ENCODE measurements around the gene TMEM35B. TPM values are rescaled to one million over a fixed set of nuclear protein-coding genes. Genes with fewer than 3 reads are reported as not detected.
"Not testable (repeated sequence)": the region's sequence is repeated elsewhere in the genome, so short reads cannot be mapped to it uniquely, and the experiment has no call there.

The TMEM35B gene
- total RNA-seq, 2 donors from 2014 or later: 27.1 to 29.8 TPM

DNA sequence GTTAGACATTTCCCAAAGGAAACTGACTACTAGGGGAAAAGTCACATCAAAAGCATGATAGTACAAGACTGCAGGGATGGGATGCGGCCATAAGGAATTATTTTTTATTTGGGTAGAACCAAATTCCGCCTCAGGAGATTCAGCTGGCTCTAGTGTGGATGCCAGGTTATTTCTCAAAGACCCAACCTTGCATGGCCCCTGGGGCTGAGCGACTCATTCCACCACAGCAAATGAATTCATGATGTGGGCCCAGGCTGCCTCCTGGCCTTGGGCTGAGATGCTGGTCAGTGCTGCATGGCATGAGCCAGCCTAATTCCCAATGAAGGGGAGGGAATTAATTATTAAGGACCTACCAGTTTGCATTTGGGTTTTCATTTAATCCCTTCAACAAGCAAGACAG lies 11.8 kb downstream of the TMEM35B start:
- DNase-seq (no peak), ATAC-seq (replicated peaks in 1 of 2) (no peak)
- no peak overlapping the region for H3K27ac Mint-ChIP-seq
- no peaks in the 10 kb centered on the region for H3K4me1 Mint-ChIP-seq (ENCODE audit: low read depth)
- H3K36me3 Mint-ChIP-seq (ENCODE audit: insufficient read depth in 2 of 2): peaks cover 3 to 4% of the 10 kb centered on the region in 2 donors
- H3K27me3 Mint-ChIP-seq (ENCODE audit: low read depth): no peaks in the 10 kb centered on the region
- peaks cover 0 to 2% of the 10 kb centered on the region in 2 donors for H3K9me3 Mint-ChIP-seq
- H3K4me3 Mint-ChIP-seq: no peak overlapping the region

DNA sequence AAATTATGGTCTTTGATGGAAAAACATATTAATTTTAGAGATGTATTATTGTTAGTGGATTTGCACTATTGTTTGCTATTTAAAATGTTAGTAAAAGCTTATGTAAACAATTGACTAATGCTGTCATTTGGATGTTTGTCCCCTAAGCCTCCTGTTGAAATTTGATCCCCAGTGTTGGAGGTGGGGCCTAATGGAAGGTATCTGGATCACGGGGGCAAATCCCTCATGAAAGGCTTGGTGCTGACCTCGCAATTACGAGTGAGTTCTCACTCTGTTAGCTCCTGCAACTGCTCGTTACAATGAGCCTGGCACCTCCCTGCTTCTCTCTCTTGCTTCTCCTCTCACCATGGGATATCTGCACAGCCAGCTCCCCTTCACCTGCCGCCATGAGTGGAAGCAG lies 14.3 kb downstream of the TMEM35B start:
- no peaks in the 10 kb centered on the region for H3K4me1 Mint-ChIP-seq (ENCODE audit: low read depth)
- peaks cover 0 to 2% of the 10 kb centered on the region in 2 donors for H3K9me3 Mint-ChIP-seq
- no peak for DNase-seq
- H3K36me3 Mint-ChIP-seq (ENCODE audit: insufficient read depth in 2 of 2): peaks cover 2 to 3% of the 10 kb centered on the region in 2 donors
- no peaks in the 10 kb centered on the region for H3K27me3 Mint-ChIP-seq (ENCODE audit: low read depth)
- H3K4me3 Mint-ChIP-seq: no peak overlapping the region
- H3K27ac Mint-ChIP-seq: no peak overlapping the region
- no peak for ATAC-seq (replicated peaks in 1 of 2)

DNA sequence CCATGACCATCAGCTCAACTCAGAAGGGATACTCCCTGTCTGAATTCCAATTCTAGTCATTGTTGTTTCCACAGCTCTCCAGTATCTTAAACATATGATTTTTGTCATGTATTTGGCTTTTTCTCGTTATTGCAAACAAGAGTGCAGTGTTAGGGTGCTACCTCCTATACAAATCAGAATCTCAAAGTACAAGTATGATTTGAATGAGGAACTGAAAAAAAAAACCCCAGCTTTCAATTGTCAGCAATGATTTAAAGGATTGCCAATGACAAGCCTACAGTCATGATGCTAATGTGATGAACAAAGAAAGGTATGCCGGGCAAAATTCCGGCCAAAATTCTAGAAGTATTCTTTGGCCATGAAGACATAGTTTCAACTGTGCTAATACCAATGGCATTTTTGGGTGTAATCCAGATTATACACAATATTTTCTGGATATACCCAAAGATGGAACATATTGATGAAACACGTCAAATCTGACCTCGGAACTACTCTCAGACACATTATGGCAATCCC lies 14.9 kb downstream of the TMEM35B start:
- Mint-ChIP-seq H3K4me1 (ENCODE audit: low read depth) (no peaks in the 10 kb centered on the region), H3K27me3 (ENCODE audit: low read depth) (no peaks in the 10 kb centered on the region), H3K36me3 (ENCODE audit: insufficient read depth in 2 of 2) (peaks cover 0 to 1% of the 10 kb centered on the region in 2 donors), H3K27ac (no peak overlapping the region), H3K4me3 (no peak overlapping the region), H3K9me3 (peaks cover 0 to 2% of the 10 kb centered on the region in 2 donors)
- ATAC-seq (replicated peaks in 1 of 2) (no peak), DNase-seq (no peak)

DNA sequence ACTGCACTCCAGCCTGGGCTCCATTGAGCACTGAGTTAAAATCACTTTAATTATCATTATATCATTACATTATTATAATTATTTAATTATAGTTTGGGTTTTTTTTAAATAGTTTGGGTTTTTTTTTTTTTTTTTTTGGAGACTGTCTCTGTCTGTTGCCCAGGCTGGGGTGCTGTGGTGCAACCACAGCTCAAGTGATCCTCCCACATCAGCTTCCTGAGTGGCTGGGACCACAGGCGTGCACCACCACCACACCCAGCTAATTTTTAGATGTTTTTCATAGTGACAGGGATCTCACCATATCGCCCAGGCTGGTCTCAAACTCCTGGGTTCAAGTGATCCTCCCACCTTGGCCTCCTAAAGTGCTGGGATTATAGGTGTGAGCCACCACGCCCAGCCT lies 16.9 kb downstream of the TMEM35B start:
- H3K27ac Mint-ChIP-seq; H3K27me3 Mint-ChIP-seq (ENCODE audit: low read depth); DNase-seq; ATAC-seq (replicated peaks in 1 of 2); H3K36me3 Mint-ChIP-seq (ENCODE audit: insufficient read depth in 2 of 2); H3K9me3 Mint-ChIP-seq; H3K4me1 Mint-ChIP-seq (ENCODE audit: low read depth); H3K4me3 Mint-ChIP-seq: not testable (repeated sequence)

DNA sequence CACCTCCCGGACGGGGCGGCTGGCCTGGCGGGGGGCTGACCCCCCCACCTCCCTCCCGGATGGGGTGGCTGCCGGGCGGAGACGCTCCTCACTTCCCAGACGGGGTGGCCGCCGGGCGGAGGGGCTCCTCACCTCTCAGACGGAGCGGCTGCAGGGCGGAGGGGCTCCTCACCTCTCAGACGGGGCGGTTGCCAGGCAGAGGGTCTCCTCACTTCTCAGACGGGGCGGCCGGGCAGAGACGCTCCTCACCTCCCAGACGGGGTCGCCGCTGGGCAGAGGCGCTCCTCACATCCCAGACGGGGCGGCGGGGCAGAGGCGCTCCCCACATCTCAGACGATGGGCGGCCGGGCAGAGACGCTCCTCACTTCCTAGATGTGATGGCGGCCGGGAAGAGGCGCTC lies 17.5 kb downstream of the TMEM35B start:
- not testable (repeated sequence) for H3K27me3 Mint-ChIP-seq (ENCODE audit: low read depth); H3K27ac Mint-ChIP-seq; H3K9me3 Mint-ChIP-seq; H3K36me3 Mint-ChIP-seq (ENCODE audit: insufficient read depth in 2 of 2); H3K4me1 Mint-ChIP-seq (ENCODE audit: low read depth); H3K4me3 Mint-ChIP-seq; ATAC-seq (replicated peaks in 1 of 2); DNase-seq

DNA sequence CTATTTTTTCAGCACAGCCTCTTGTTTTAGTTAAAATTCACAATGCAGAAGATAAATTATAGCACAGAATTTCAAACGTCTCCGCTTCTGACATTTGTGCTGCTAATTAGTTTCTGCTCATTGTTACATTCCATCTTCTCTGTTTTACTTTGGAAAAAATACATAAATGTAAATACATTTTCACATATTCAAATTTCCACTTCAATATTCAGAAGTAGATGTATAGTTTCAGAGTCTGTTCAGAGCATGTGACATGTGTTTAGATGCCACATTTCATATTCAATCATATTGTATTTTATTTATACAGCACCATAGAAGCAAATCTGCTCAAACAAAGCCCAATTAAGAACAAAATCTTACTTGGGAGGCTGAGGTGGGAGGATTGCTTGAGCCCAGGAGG lies 19.6 kb downstream of the TMEM35B start:
- Mint-ChIP-seq H3K27ac (no peak overlapping the region), H3K27me3 (ENCODE audit: low read depth) (no peaks in the 10 kb centered on the region), H3K4me1 (ENCODE audit: low read depth) (no peaks in the 10 kb centered on the region), H3K9me3 (no peaks in the 10 kb centered on the region), H3K36me3 (ENCODE audit: insufficient read depth in 2 of 2) (peaks cover 0 to 1% of the 10 kb centered on the region in 2 donors), H3K4me3 (no peak overlapping the region)
- DNase-seq: no peak
- ATAC-seq (replicated peaks in 1 of 2): no peak

DNA sequence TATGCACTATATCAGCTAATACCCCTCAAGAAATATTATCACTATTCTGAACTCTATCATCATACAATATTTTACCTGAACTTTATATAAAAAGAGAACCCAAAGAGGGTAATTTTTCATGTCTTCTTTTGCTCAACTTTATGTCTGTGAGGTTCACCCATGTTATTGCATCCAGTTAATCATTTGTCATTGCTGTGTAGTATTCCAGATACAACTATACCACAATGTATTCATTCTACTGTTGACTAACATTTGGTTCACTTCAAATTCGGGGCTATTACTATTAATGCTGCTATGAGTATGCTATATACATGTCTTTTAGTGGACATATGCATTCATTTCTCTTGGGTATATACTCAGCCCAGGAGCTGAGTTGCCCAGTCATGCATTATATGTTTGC lies 34.7 kb downstream of the TMEM35B start:
- no peak overlapping the region for H3K27ac Mint-ChIP-seq
- DNase-seq: no peak
- H3K36me3 Mint-ChIP-seq (ENCODE audit: insufficient read depth in 2 of 2): peaks cover 3 to 6% of the 10 kb centered on the region in 2 donors
- peaks cover 0 to 3% of the 10 kb centered on the region in 2 donors for H3K9me3 Mint-ChIP-seq
- no peak for ATAC-seq (replicated peaks in 1 of 2)
- H3K4me3 Mint-ChIP-seq: no peak overlapping the region
- peaks cover 5% of the 10 kb centered on the region for H3K27me3 Mint-ChIP-seq (ENCODE audit: low read depth)
- peaks cover 5% of the 10 kb centered on the region for H3K4me1 Mint-ChIP-seq (ENCODE audit: low read depth)

DNA sequence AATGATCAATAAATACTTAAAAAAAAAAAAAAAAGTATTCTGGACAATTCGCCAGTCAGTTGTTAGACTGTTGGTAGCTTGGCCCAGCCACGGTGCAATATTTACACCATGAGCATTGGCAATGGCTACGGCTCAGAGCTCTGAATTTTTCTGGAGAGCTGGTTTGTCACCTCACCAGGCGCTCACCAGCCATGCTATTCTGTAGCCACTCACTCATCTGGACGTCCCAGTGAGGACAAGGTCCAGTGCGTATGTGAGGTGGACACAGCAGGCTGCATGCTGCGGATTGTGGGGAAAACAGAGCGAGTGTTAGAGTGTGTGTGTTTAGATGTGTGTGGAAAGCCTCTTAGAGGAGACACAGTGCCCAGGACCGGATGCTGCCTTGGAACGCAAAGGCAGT lies 36.4 kb downstream of the TMEM35B start:
- not testable (repeated sequence) for H3K4me1 Mint-ChIP-seq (ENCODE audit: low read depth); H3K9me3 Mint-ChIP-seq; H3K36me3 Mint-ChIP-seq (ENCODE audit: insufficient read depth in 2 of 2); H3K27ac Mint-ChIP-seq; H3K27me3 Mint-ChIP-seq (ENCODE audit: low read depth); ATAC-seq (replicated peaks in 1 of 2); DNase-seq; H3K4me3 Mint-ChIP-seq

DNA sequence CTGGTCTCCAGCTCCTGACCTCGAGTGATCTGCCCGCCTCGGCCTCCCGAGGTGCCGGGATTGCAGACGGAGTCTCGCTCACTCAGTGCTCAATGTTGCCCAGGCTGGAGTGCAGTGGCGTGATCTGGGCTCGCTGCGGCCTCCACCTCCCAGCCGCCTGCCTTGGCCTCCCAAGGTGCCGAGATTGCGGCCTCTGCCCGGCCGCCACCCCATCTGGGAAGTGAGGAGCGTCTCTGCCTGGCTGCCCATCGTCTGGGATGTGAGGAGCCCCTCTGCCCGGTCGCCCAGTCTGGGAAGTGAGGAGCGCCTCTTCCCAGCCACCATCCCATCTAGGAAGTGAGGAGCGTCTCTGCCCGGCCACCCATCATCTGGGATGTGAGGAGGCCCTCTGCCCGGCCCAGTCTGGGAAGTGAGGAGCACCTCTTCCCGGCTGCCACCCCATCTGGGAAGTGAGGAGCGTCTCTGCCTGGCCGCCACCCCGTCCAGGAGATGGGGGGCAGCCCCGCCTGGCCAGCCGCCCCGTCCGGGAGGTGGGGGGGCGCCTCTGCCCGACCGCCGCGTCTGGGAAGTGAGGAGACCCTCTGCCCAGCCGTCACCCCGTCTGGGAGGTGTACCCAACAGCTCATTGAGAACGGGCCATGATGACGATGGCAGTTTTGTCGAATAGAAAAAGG lies 37.4 kb downstream of the TMEM35B start:
- H3K36me3 Mint-ChIP-seq (ENCODE audit: insufficient read depth in 2 of 2); H3K4me1 Mint-ChIP-seq (ENCODE audit: low read depth); ATAC-seq (replicated peaks in 1 of 2); H3K4me3 Mint-ChIP-seq; H3K9me3 Mint-ChIP-seq; H3K27ac Mint-ChIP-seq; DNase-seq: not testable (repeated sequence)
- peaks cover 12% of the 10 kb centered on the region for H3K27me3 Mint-ChIP-seq (ENCODE audit: low read depth)

DNA sequence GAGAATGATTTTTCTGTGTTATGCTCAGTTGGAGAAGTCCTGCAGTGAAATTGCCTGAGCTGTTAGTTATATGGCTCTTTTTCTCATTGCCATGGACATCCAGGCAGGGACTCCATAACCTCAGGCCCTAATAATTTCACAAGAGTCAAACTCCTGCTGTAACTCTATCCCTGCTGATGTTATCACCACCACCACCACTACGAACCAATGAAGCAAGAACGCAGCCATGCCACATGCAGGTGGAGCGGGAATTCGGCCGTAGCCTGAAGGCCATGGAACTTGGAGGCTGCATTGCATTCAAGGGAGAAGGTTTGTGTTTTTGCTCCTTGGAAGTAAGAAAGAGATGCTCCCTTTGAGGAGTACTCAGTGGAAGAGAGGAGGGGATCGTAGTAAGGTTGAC lies 38.9 kb downstream of the TMEM35B start:
- Mint-ChIP-seq H3K36me3 (ENCODE audit: insufficient read depth in 2 of 2) (no peaks in the 10 kb centered on the region), H3K27me3 (ENCODE audit: low read depth) (peaks cover 12% of the 10 kb centered on the region), H3K4me1 (ENCODE audit: low read depth) (no peaks in the 10 kb centered on the region), H3K27ac (no peak overlapping the region), H3K4me3 (no peak overlapping the region), H3K9me3 (no peaks in the 10 kb centered on the region)
- DNase-seq: no peak
- ATAC-seq (replicated peaks in 1 of 2): no peak

DNA sequence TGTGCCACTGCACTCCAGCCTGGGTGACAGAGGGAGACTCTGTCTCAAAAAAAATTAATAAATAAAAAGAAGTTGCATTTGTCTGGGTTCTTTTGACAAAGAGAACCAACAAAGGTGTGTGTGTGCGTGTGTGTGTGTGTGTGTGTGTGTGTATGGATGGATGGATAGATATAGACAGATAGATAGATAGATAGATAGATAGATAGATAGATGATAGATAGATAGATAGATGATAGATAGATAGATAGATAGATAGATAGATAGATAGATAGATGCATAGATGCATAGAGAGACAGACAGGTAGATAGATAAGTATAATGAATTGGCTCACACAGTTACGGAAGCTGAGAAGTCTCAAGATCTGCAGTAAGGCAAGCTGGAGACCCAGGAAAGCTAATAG lies 43.3 kb downstream of the TMEM35B start:
- not testable (repeated sequence) for ATAC-seq (replicated peaks in 1 of 2); H3K27ac Mint-ChIP-seq; DNase-seq; H3K36me3 Mint-ChIP-seq (ENCODE audit: insufficient read depth in 2 of 2); H3K9me3 Mint-ChIP-seq; H3K4me1 Mint-ChIP-seq (ENCODE audit: low read depth); H3K4me3 Mint-ChIP-seq
- peaks cover 13% of the 10 kb centered on the region for H3K27me3 Mint-ChIP-seq (ENCODE audit: low read depth)

Other genes with a start within 250 kb of the TMEM35B start
- gene GJB5, start 230.3 kb downstream of the TMEM35B start, total RNA-seq: not detected
- not detected for gene GJB4, start 225.6 kb downstream of the TMEM35B start, total RNA-seq
- gene GJB3, start 204.1 kb downstream of the TMEM35B start, total RNA-seq: not detected
- under 1 TPM; 0.17 to 0.44 TPM for gene GJA4, start 192.3 kb downstream of the TMEM35B start, total RNA-seq
- gene SMIM12, start 125.6 kb downstream of the TMEM35B start, total RNA-seq: 10 to 100 TPM; 50.8 to 52.8 TPM
- gene DLGAP3, start 55.7 kb downstream of the TMEM35B start, total RNA-seq: 1 to 10 TPM; 1.4 to 1.8 TPM
- 10 to 100 TPM; 35.7 to 36.8 TPM for gene ZMYM6, start 46.6 kb upstream of the TMEM35B start, total RNA-seq
- 1 to 10 TPM; 3.8 to 5.1 TPM for gene ZMYM1, start 94.0 kb upstream of the TMEM35B start, total RNA-seq
- gene SFPQ, start 207.8 kb upstream of the TMEM35B start, total RNA-seq: 100 to 1,000 TPM; 288 to 297 TPM

All from activated T-cell treated with anti-CD3 and anti-CD28 coated beads, Interleukin-2, amount 50 U/mL, for 72 hours (primary cell).